Peyer's patch (tissue), 4 donors: Measurements from ENCODE around the gene NLGN1.

Experiments
- CTCF ChIP-seq, 6 experiments: fragments of 450-650 bp in 4 of 6; fragments of 200-600 bp in 2 of 6; sonication (generic) in 1 of 6; IDR thresholded peaks; one replicate each; pipeline ENCODE4 v1.5.1; 2017 to 2019; ENCODE audit warnings: antibody characterized with exemption in 6 of 6, mild to moderate bottlenecking in 3 of 6, moderate library complexity in 1 of 6
- POLR2A ChIP-seq, 2 donors: fragments of 450-650 bp; IDR thresholded peaks; one replicate each; pipeline ENCODE4 v1.5.1; 2017; ENCODE audit warnings: antibody characterized with exemption in 2 of 2, mild to moderate bottlenecking in 2 of 2, moderate library complexity in 2 of 2

DNA sequence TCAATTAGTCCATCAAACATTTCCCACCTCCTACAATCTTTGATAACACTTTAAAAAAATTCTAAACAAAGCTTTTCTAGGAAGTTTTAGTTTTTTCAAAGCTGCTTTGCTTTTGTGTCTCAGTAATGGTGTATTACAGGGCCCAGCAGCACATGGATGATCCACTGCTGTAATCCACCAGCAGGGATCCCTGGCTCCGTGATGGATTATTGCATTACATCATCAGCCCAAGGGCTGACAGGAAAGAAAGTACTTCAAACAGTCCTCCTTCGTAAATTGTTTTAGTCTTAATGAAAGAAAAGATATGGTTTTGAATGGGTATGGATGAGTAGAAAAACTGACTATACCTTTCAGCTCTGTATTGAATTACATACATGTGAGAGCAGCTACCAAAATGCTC is 772.7 kb downstream of the NLGN1 start:
- TF ChIP-seq CTCF (IDR thresholded peaks at IDR 0.05) (no peak), POLR2A (IDR thresholded peaks at IDR 0.05) (no peak)
